HEK293 (cell line): Measurements from ENCODE around the gene CLDN1.

ENCODE experiments used
- CTCF ChIA-PET: fragments of 350-600 bp; formaldehyde crosslinking; extraction: SDS; loops from one replicate; lab custom pipeline; 2021; ENCODE audit warnings: antibody characterized with exemption; lab: Yijun Ruan, JAX
- POLR2A ChIA-PET: fragments of 300-600 bp; formaldehyde crosslinking; extraction: SDS; loops from one replicate; lab custom pipeline; 2020; ENCODE audit warnings: antibody characterized with exemption, inconsistent platforms; lab: Yijun Ruan, JAX
- H3K27ac ChIP-seq: fragments of 200-500 bp; sonication (Bioruptor generic); 2 replicates; pipeline ENCODE4 v1.5.1; 2014; ENCODE audit warnings: low read depth, low read length, control low read depth, inconsistent platforms; ENCODE audit errors: extremely low read depth
- H3K36me3 ChIP-seq, 2 experiments: fragments of 200-500 bp in 1 of 2; sonication (Bioruptor generic) in 1 of 2; 1 replicate in 1 of 2; 2 replicates in 1 of 2; pipeline ENCODE4 v1.5.1; 2014 to 2017; ENCODE audit warnings: inconsistent platforms in 2 of 2, low read length in 2 of 2; ENCODE audit not compliant: control insufficient read depth in 2 of 2, insufficient read depth in 1 of 2
- H3K4me1 ChIP-seq: fragments of 200-500 bp; sonication (Bioruptor generic); 2 replicates; pipeline ENCODE4 v1.5.1; 2014; ENCODE audit warnings: mild to moderate bottlenecking, low read length, inconsistent platforms; ENCODE audit not compliant: control insufficient read depth, insufficient read depth
- H3K4me3 ChIP-seq: 2 replicates; pipeline ENCODE4 v1.5.1; 2011; ENCODE audit warnings: low read depth, mild to moderate bottlenecking, control low read depth, low read length, moderate library complexity
- H3K9me3 ChIP-seq: fragments of 200-500 bp; sonication (Bioruptor generic); 2 replicates; pipeline ENCODE4 v1.5.1; 2014; ENCODE audit warnings: low read depth, low read length, inconsistent platforms; ENCODE audit not compliant: control insufficient read depth, insufficient read depth
- KLF17 ChIP-seq: fragments of 450-650 bp; formaldehyde crosslinking; IDR thresholded peaks from 2 replicates; pipeline ENCODE4 v1.5.1; 2016; ENCODE audit warnings: missing biosample characterization, missing genetic modification characterization
- MEIS1 ChIP-seq: sonication (generic); formaldehyde crosslinking; IDR thresholded peaks from 2 replicates; pipeline ENCODE4 v1.8.1; 2022; ENCODE audit warnings: missing genetic modification reagents, mild to moderate bottlenecking, borderline replicate concordance
- OVOL3 ChIP-seq: fragments of 450-650 bp; formaldehyde crosslinking; IDR thresholded peaks from 2 replicates; pipeline ENCODE4 v1.5.1; 2016; ENCODE audit warnings: missing biosample characterization, missing genetic modification characterization
- PBX3 ChIP-seq: sonication (generic); formaldehyde crosslinking; IDR thresholded peaks from 2 replicates; pipeline ENCODE4 v1.8.1; 2022; ENCODE audit warnings: mild to moderate bottlenecking, moderate library complexity, missing genetic modification reagents
- SCRT2 ChIP-seq: fragments of 450-650 bp; formaldehyde crosslinking; IDR thresholded peaks from 2 replicates; pipeline ENCODE4 v1.5.1; 2016; ENCODE audit warnings: missing biosample characterization, missing genetic modification characterization
- ZBTB20 ChIP-seq: fragments of 450-650 bp; formaldehyde crosslinking; IDR thresholded peaks from 2 replicates; pipeline ENCODE4 v1.5.1; 2016; ENCODE audit warnings: missing biosample characterization, missing genetic modification characterization
- ZBTB7A ChIP-seq: fragments of 450-650 bp; formaldehyde crosslinking; IDR thresholded peaks from 2 replicates; pipeline ENCODE4 v1.5.1; 2016; ENCODE audit warnings: low read depth, missing biosample characterization, missing genetic modification characterization
- ZNF19 ChIP-seq: fragments of 450-650 bp; formaldehyde crosslinking; IDR thresholded peaks from 2 replicates; pipeline ENCODE4; 2016; ENCODE audit warnings: missing biosample characterization, missing genetic modification characterization, low read depth
- ZNF2 ChIP-seq: fragments of 450-650 bp; formaldehyde crosslinking; IDR thresholded peaks from 2 replicates; pipeline ENCODE4 v1.5.1; 2016; ENCODE audit warnings: missing biosample characterization, missing genetic modification characterization
- ZNF214 ChIP-seq: fragments of 450-650 bp; formaldehyde crosslinking; IDR thresholded peaks from 2 replicates; pipeline ENCODE4 v1.5.1; 2017; ENCODE audit warnings: missing biosample characterization, mild to moderate bottlenecking, missing genetic modification characterization, borderline replicate concordance
- ZNF280C ChIP-seq: fragments of 450-650 bp; formaldehyde crosslinking; IDR thresholded peaks from 2 replicates; pipeline ENCODE4 v1.5.1; 2016; ENCODE audit warnings: missing biosample characterization, missing genetic modification characterization
- ZNF335 ChIP-seq: fragments of 450-650 bp; formaldehyde crosslinking; conservative IDR thresholded peaks from 2 replicates; pipeline ENCODE4 v1.5.1; 2016; ENCODE audit warnings: missing biosample characterization, missing genetic modification characterization
- ZNF37A ChIP-seq: fragments of 450-650 bp; IDR thresholded peaks from 2 replicates; pipeline ENCODE4 v1.5.1; 2018; ENCODE audit warnings: missing biosample characterization, missing genetic modification characterization
- ZNF433 ChIP-seq: fragments of 450-650 bp; formaldehyde crosslinking; IDR thresholded peaks from 2 replicates; pipeline ENCODE4 v1.5.1; 2016; ENCODE audit warnings: missing biosample characterization, missing genetic modification characterization, low read depth
- ZNF513 ChIP-seq: fragments of 450-650 bp; IDR thresholded peaks from 2 replicates; pipeline ENCODE4 v1.5.1; 2018; ENCODE audit warnings: missing biosample characterization, missing genetic modification characterization
- ZNF624 ChIP-seq: fragments of 450-650 bp; formaldehyde crosslinking; IDR thresholded peaks from 2 replicates; pipeline ENCODE4 v1.5.1; 2017; ENCODE audit warnings: missing biosample characterization, missing genetic modification characterization
- ZNF792 ChIP-seq: fragments of 450-650 bp; formaldehyde crosslinking; IDR thresholded peaks from 2 replicates; pipeline ENCODE4 v1.5.1; 2016; ENCODE audit warnings: missing biosample characterization, missing genetic modification characterization

The CLDN1 gene

GRCh38 chr3:190346541-190346940 is 24.3 kb upstream of the CLDN1 start:
- no peaks in the 10 kb centered on the region for H3K9me3 ChIP-seq
- POLR2A ChIA-PET = no interaction called here
- peaks cover 2% of the 10 kb centered on the region; the same call in 1 of the 2 replicates for H3K4me1 ChIP-seq
- H3K36me3 ChIP-seq = no peaks in the 10 kb centered on the region
- H3K27ac ChIP-seq = no peak overlapping the region
- no peak for TF ChIP-seq ZNF433 (tag by site-specific recombination)
- TF ChIP-seq ZBTB7A = no peak
- no peak for TF ChIP-seq SCRT2 (tag by site-specific recombination)
- no peak overlapping the region for H3K4me3 ChIP-seq
- CTCF ChIA-PET = no interaction called here

- Histone ChIP-seq H3K4me1 (peaks cover 2% of the 10 kb centered on the region; the same call in 1 of the 2 replicates), H3K27ac (no peak overlapping the region), H3K9me3 (no peaks in the 10 kb centered on the region), H3K4me3 (no peak overlapping the region), H3K36me3 (no peaks in the 10 kb centered on the region)
- POLR2A ChIA-PET = no interaction called here
- TF ChIP-seq KLF17 (no peak), ZNF513 (tag by site-specific recombination) (no peak), ZBTB20 (no peak), ZNF19 (tag by site-specific recombination) (no peak), ZNF624 (tag by site-specific recombination) (no peak), ZNF37A (no peak), ZNF2 (tag by site-specific recombination) (no peak), OVOL3 (tag by site-specific recombination) (no peak), MEIS1 (CRISPR knock-in tag) (no peak), PBX3 (CRISPR knock-in tag) (no peak), ZBTB7A (no peak), ZNF792 (no peak), ZNF214 (no peak)
- CTCF ChIA-PET = no interaction called here
Measured at GRCh38 chr3:190345878-190346277, 23.6 kb upstream of the CLDN1 start.

GRCh38 chr3:190345027-190345821 is 23.0 kb upstream of the CLDN1 start:
- no peak overlapping the region for H3K4me3 ChIP-seq
- no peak overlapping the region for H3K27ac ChIP-seq
- TF ChIP-seq ZNF335 (tag by site-specific recombination) (0 out of 2 replicates have a peak, but pooled peaks have one; percentile 21), ZNF280C (tag by site-specific recombination) (no peak)
- ChIA-PET CTCF (interaction anchor here (0.8 to 1.8 kb wide), 2 partner anchors 10 to 23 kb away, joined by 5 to 6 read pairs; partner anchors contain the start of gene CLDN1), POLR2A (no interaction called here)
- no peaks in the 10 kb centered on the region for H3K36me3 ChIP-seq
- H3K9me3 ChIP-seq = no peaks in the 10 kb centered on the region
- peaks cover 2% of the 10 kb centered on the region; the same call in 1 of the 2 replicates for H3K4me1 ChIP-seq
